SH-SY5Y (cell line): Measurements from ENCODE around the gene SCAF4.

ENCODE experiments used
- GATA2 ChIP-seq: IDR thresholded peaks from 2 replicates; pipeline ENCODE4 v1.6.1; 2011; ENCODE audit warnings: mild to moderate bottlenecking, low read depth, low read length
- GATA3 ChIP-seq: IDR thresholded peaks from 2 replicates; pipeline ENCODE4 v1.6.1; 2011; ENCODE audit warnings: low read depth, mild to moderate bottlenecking, low read length, moderate library complexity

GRCh38 chr21:31667639-31668038 lies 64.3 kb downstream of the SCAF4 start:
- TF ChIP-seq GATA2: no peak
- no peak for TF ChIP-seq GATA3
